Measurements from ENCODE around the gene GALNT17.

DNA sequence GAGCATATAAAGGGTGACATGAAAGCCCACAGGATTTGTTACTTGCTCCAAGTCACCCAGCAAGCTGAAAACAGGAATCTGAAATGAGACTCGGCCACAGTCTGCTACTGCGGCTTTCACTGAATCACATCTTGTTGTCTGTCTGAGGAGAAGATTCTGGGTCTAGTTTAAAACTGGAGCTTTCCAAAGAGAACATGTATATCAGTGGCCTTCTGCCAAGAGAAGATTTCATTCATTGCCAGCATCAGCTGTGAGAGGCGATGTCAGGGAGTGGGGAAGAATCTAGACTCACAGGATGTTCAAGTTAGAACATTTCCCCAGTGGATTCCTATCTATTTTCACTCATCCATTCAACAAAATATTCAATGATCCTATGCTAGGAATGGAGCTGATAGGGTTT, 122.8 kb downstream of the GALNT17 start:
- TF ChIP-seq POLR2AphosphoS5 (IDR thresholded peaks at IDR 0.05; ENCODE audit: low read depth, low read length) (no peak), TAF1 (IDR thresholded peaks at IDR 0.05; ENCODE audit: borderline replicate concordance, insufficient read depth, low read length) (no peak), SIN3A (IDR thresholded peaks at IDR 0.05; ENCODE audit: borderline replicate concordance, insufficient read depth, low read length) (no peak), FOXP2 (optimal IDR thresholded peaks at IDR 0.05; ENCODE audit: borderline replicate concordance, extremely low read depth, extremely low read length, insufficient read depth) (no peak)
- TF ChIP-seq, protein P1, sequence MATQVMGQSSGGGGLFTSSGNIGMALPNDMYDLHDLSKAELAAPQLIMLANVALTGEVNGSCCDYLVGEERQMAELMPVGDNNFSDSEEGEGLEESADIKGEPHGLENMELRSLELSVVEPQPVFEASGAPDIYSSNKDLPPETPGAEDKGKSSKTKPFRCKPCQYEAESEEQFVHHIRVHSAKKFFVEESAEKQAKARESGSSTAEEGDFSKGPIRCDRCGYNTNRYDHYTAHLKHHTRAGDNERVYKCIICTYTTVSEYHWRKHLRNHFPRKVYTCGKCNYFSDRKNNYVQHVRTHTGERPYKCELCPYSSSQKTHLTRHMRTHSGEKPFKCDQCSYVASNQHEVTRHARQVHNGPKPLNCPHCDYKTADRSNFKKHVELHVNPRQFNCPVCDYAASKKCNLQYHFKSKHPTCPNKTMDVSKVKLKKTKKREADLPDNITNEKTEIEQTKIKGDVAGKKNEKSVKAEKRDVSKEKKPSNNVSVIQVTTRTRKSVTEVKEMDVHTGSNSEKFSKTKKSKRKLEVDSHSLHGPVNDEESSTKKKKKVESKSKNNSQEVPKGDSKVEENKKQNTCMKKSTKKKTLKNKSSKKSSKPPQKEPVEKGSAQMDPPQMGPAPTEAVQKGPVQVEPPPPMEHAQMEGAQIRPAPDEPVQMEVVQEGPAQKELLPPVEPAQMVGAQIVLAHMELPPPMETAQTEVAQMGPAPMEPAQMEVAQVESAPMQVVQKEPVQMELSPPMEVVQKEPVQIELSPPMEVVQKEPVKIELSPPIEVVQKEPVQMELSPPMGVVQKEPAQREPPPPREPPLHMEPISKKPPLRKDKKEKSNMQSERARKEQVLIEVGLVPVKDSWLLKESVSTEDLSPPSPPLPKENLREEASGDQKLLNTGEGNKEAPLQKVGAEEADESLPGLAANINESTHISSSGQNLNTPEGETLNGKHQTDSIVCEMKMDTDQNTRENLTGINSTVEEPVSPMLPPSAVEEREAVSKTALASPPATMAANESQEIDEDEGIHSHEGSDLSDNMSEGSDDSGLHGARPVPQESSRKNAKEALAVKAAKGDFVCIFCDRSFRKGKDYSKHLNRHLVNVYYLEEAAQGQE (IDR thresholded peaks at IDR 0.05; ENCODE audit: insufficient read depth in 1 of 2, low read depth in 2 of 2, low read length in 2 of 2): no peak
